HG02938 (cell line): ENCODE results near the gene TEX14.
"Not testable (repeated sequence)": the region's sequence is repeated elsewhere in the genome, so short reads cannot be mapped to it uniquely, and the experiment has no call there.

ENCODE experiments used
- ATAC-seq: cut with Tn5 transposase; IDR thresholded peaks from one replicate; pipeline ENCODE4 v1.9.1; 2021; ENCODE audit warnings: mild to moderate bottlenecking, moderate library complexity; ENCODE audit not compliant: unreplicated experiment

TEX14 gene

DNA sequence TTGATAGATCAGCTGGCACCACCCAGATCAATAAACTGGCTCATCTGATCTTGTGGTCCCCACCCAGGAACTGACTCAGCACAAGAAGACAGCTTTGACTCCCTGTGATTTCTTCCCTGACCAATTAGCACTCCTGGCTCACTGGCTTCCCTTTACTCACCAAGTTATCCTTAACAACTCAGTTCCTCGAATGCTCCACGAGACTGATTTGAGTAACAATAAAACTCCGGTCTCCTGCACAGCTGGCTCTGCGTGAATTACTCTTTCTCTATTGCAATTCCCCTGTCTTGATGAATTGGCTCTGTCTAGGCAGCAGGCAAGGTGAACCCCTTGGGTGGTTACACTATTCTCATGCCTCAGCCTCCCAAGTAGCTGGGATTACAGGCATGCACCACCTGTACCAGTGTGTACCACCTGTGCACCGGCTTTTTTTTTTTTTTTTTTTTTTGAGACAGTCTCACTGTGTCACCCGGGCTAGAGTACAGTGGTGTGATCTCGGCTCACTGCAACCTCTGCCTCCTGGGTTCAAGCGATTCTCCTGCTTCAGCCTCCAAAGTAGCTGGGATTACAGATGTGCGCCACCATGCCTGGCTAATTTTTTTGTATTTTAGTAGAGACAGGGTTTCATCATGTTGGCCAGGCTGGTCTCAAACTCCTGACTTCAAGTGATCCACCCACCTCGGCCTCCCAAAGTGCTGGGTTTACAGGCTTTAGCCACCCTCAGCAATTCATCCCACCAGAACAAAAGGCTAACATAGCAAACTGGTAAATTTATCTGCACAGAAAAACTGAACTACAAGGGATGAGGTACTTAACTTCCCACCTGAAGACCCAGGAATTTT, 33.7 kb downstream of the TEX14 start:
- not testable (repeated sequence) for ATAC-seq

GRCh38 chr17:58648236-58648635, 43.6 kb downstream of the TEX14 start:
- ATAC-seq, result no peak

DNA sequence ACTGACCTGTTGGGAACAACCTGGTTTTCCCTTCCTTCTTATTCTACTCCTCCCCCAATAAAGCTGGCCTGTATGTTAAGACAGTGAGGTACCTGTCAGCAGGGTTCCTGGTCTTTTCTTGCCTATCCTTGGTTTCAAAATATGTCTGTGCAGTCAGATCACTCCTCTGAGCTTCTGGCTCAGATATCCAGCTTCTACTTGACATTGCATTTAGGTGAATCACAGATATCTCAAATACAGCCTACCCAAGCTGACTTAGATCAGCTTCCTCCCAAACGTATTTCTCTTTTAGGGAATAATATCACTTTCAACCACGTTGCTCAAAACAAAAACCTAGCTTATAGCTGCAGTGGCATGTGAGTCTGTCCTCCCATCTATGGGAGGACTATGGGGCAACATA, 48.7 kb downstream of the TEX14 start:
- no peak for ATAC-seq

DNA sequence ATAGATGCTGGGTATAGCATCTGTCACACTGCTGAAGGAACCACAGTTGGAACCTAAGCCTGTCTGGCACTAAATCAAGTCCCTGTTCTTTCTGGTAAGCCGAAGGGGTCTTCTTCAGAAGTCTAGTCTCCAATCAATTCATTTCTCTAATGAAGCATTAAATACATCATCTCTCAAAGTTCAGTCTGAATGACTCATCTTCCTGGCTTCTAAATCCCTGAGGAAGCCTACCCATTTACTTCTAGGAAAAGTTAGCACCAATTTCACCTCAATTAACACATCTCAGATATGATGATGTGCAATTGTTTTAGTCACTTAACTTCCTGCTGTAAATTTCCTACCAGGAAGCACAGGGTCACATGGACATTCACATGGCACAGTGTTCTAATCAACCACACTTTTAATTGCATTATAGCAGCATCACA, 49.9 kb downstream of the TEX14 start:
- ATAC-seq, result no peak

DNA sequence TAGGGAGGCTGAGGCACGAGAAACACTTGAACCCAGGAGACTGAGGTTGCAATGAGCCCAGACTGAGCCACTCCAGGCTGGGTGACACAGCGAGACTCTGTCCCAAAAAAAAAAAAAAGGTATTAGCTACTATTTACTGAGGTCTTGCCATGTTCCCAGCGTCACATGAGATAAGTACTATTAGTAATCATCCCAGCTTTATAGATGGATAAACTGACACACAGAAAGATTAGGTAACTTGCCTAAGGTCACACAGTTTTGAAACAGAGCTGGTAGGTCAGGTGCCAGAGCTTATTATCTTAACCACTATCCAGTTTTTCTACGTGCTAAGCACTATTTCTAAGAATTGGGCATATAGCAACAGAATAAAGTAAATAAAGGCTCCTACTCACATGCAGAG, 51.6 kb downstream of the TEX14 start:
- ATAC-seq, result no peak

DNA sequence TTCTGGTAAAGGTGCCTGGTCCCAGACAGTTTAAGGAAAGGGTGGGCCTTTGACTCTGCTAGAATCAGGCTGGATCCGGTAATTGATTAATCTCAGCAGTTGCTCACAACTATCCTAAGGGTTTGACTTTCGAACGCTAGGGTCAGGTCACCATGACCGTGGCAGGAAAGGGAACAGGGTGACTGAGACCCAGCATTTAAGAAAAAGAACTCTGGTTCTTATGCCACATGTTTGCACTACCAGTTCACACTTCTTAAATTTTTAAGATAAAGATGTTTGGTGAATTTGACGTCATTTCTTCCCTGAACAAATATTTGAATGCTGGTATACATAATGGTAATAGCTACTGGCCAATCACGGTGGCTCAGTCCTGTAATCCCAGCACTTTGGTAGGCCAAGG, 52.2 kb downstream of the TEX14 start:
- ATAC-seq, result no peak

- no peak for ATAC-seq
These were observed 54.8 kb downstream of the TEX14 start for GRCh38 chr17:58637011-58637570.

DNA sequence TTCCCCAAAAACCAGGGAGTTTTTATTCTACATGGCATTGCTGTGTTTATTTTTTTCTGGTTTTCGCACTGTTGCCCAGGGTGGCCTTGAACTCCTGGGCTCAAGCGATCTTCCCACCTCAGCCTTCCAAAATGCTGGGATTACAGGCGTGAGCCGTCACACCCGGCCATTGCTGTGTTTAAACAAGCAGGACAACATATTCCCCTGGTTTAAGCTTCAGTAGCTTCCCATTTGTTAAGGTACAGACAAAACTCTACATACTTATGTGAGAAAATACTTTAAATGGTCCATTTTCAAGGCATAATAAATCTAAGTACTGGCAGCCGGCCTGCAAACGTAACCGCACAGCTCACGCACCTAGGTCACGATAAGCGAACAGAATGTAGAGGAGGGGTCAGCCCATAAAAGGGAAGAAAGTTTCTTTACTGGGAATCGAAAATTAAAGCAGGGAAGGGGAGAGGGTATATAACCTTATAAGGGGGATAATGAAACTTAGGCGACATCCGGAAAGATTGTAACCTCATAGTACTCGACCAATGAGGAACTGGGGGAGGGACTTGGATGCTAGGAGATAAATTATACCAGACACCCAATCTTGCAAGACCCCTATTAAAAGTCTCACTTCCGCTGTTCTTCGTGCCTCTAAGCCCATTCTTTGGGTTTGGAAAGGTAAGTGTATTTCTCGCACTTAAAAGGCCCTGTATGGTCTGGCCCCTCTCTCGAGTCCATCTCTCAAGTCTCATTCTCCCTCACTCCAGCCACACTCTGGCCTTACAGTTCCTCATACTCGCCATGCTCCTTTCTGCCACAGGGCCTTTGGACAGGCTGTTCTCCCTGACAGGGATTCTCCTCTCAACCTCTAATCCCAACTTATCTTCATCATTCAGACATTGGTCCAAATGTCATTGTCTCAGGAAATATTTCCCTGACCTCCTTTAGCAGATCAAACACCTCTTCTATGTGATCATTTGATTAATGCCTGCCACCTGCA, 59.2 kb downstream of the TEX14 start:
- ATAC-seq, result no peak

DNA sequence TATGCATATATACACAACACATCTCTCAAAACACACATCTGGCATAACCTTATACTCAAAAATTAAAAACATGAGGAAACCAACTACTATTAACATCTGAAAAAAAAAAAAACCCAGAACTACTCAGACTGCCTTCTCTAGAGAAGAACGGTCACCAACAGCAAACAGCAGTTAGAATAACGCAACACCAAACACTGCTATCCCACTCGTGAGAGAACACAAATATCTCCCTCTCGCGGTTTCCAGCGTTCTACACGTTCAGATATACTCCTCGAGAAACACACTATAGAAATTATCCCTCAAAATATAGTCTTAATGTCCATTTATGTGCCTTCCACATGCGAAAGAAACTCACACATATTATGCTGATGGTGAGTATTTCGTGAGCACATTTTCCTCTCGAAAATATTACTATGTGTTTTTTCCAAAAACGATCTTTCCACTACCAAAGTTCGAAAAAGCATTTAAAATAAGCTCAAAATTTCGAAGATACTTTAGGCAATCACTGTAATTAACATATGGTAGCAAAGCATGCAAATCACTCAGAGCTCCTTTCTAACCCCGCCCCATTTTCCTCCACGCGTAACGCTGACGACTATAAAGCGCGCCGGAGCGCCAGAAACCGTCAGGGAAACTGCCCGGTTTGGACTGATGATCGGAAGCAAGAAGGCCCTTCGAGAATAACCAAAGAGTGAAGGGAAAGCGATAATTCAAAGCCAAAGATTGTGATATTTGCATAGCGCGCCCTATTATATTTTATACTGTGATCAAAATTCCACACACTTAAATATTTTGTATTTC, 60.1 kb downstream of the TEX14 start:
- peak; percentile 82 for ATAC-seq

DNA sequence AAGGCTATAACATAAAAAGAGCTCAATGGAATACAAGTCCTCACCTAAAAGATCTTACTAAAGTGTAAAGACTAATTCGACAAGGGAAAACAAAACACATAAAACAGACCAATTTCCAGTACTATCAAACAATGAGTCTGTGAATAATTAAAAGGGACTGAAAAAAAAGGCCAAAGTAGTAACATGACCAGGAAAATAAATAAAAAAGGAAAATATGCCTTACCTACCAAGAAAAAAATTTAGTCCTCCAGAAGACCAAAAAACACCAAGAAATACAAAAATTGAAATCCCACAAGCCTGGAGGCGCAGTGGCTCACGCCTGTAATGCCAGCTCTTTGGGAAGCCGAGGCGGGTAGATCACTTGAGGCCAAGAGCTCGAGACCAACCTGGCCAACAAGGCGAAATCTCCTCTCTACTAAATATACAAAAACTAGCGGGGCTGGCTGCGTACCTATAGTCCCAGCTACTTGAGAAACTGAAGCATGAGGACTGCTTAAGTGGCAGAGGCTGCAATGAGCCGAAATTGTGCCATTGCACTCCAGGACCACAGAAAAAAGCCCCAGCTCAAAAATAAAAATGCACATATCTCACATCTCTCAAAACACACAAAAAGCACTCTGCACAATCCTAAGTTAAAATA, 60.8 kb downstream of the TEX14 start:
- peak; percentile 48 for ATAC-seq

GRCh38 chr17:58626905-58627304, 64.9 kb downstream of the TEX14 start:
- no peak for ATAC-seq

GRCh38 chr17:58624751-58625150, 67.1 kb downstream of the TEX14 start:
- ATAC-seq, result no peak

DNA sequence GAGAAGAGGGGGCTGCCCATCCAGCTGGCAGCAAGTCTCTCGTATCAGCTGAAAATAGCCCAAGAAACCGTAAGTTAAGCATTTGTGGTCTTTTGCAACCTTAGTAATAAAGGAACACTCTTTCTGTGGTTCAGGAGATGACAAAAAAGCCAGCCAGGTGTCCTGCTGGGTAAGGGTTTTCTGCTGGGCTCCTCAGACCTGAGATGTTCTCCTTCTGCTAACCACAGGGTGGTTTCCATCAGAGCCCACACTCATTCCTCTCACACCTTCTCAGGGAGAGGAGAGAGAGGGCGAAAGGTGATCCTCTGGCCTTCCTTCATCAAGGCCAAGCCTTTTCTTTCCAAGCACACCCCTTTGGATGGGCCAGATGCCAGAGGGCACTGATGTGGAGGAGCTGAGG, 70.7 kb downstream of the TEX14 start:
- peak; percentile 61 for ATAC-seq

GRCh38 chr17:58618336-58618735, 73.5 kb downstream of the TEX14 start:
- no peak for ATAC-seq

DNA sequence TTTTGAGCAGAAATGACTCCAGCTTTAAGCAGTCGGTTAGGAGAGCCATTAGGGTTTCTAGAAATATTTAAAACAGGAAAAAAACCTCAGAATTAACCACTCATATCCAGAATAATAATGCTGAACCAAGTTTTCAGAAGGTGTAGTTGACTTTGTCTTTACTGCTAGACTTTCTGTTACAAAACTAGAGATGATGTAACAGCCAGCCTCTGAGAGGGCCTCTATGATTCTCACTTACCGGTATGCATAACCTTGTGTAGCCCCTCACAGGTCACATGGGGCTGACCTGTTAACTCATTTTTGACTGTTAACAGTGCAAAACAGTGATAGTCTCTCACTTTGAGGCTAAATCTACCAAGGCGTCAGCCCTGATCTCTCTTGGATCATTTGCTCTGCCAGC, 74.3 kb downstream of the TEX14 start:
- ATAC-seq, result no peak

DNA sequence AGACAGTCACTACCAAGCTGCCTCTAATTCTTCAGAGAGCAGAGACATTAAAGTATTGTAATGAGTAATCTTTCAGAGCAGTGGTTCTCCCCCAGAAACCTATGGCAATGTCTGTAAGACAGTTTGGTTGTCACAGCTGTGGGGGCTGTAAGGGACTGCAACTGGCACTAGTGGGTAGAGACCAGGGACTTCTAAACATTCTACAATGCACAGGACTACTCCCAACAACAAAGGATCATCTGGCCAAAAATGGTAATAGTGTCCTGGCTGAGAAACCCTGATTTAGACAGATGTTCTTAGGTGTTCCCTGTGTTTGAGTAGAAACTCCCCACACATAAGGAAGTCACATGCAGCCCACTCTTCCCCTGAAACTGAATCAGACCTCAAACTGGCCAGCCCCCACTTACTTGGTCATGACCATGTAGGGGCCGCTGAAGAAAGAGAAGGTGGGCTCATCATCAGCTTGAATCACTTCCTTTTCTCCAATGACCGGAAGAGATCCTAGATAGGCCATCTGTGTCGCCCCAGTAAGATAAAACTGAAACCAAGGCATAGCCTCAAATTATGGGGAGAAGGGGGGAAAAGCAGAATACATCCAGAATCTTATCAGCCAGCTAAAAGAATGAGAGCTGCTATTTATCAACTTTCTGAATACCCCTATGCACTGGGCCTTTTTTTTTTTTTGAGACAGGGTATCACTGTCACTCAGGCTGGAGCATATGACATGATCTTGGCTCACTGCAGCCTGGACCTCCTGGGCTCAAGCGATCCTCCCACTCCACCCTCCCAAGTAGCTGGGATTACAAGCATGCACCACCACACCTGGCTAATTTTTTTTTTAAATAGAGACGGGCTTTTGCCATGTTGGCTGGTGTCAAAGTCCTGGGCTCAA, 75.8 kb downstream of the TEX14 start:
- ATAC-seq, result peak; percentile 67

- ATAC-seq, result no peak
These were observed 76.9 kb downstream of the TEX14 start for GRCh38 chr17:58614859-58615459.

DNA sequence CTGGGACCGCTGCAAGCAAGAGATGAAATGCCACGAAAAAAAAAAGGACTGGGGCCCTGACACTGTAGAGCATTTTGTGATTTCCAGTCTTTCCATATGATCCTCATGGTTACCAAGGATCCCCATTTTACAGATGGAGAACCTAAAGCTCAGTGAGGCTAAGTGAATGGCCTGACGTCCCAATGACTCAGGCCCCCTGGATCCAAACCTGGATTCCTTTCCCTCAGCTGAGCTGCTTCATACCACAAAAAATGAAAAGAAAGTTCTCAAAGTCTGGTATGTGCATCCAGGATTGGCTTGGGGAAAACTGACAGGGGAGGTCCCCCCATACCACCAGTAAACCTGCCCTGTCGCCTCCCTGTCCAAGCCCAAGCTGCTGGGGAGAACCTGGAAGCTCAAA, 80.5 kb downstream of the TEX14 start:
- ATAC-seq, result no peak

GRCh38 chr17:58606934-58607333, 84.9 kb downstream of the TEX14 start:
- no peak for ATAC-seq
